GM21529 (cell line): ENCODE measurements around the gene DRGX.

Experiments
- ATAC-seq: cut with Tn5 transposase; IDR thresholded peaks from one replicate; pipeline ENCODE4 v1.9.1; 2021; ENCODE audit not compliant: unreplicated experiment

The DRGX gene

DNA sequence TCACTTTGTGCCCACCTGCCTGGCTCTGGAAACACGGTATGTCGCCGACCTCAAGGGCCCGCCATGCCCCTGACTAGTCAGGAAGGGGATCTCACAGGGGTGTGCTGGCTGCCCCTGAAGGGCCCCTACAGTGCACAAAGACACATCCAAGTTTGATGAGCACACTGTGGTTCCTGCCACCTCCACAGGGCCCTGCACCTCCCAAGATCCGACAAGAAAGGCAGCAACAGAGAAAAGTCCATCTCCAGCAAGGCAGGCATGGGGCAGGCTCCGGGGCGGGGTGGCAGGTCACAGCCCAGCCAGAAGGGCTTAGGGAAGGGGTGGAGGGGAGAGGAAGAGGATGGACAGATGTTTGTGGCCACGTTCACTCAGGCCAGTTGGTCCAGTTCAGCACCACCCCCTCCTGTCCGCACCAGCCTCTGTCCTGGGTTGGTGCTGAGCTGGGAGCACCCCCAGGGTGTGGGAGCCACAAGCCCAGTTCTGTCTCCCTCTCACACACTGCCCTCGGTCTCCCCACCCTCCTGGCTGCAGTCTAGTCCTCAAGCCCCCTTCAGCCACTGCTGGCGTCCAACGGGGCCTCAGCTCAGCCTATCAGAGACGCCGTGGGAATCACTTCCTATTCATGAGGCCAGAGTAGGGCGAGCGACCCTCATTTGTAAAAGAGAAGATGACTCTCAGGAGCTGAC lies 11.5 kb downstream of the DRGX start:
- ATAC-seq: no peak

DNA sequence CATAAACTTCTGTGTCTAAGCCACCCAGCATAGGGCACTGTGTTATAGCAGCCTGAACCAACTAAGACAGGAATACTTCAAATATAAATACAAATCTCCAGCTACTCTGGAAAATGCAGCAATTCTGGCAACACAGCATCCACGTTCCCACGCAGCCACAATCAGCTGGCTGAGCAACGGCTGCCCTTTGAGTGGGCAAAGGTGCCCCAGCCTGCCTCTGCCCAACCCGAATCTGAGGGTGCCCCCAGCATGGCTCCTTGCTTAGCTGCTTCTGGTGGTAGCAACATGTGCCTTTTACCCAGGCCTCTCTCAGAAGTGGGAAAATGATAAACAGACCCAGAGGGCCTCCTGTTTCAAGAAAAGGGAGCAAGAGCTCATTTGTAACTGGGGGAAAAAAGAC lies 12.0 kb downstream of the DRGX start:
- ATAC-seq: no peak

DNA sequence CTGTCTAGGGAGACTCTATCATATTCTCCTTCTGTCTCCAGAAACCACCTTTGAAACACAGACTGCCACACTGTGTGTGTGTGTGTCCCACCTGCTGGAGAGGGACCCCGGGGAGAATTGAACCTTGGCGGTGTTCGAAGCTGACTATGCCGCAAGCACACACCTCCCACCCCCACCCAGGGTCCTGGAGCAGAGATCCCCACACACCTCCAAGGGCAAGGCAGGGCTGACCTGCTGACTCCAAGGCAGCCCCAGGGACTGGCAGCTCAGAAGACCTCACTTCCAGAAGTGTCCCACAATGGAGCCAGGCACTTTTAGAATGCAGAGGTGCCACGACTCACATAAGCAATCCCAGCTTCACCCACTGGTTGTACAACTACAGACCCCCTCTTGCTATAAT lies 13.1 kb downstream of the DRGX start:
- no peak for ATAC-seq

DNA sequence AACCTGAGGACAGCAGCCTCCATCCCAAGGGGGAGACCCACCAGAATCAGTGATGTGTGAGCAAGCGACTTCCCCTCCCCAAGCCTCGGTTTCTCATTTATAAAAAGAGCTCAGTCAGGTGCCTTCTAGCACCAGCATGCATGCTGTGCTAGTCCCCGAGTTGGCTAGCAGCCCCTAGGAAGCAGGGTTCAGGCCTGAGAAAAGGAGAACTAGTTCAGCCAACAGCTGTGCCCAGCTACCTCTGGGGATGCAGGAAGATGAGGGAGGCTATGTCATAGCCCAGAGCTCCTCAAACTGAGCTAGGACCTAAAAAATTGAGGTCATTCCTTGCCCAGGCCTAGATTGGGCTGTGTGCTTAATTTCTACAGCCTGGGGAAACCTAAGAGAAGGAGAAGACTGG lies 13.7 kb downstream of the DRGX start:
- ATAC-seq: no peak

- ATAC-seq: no peak
Observed at GRCh38 chr10:49381111-49381900, 14.6 kb downstream of the DRGX start.

DNA sequence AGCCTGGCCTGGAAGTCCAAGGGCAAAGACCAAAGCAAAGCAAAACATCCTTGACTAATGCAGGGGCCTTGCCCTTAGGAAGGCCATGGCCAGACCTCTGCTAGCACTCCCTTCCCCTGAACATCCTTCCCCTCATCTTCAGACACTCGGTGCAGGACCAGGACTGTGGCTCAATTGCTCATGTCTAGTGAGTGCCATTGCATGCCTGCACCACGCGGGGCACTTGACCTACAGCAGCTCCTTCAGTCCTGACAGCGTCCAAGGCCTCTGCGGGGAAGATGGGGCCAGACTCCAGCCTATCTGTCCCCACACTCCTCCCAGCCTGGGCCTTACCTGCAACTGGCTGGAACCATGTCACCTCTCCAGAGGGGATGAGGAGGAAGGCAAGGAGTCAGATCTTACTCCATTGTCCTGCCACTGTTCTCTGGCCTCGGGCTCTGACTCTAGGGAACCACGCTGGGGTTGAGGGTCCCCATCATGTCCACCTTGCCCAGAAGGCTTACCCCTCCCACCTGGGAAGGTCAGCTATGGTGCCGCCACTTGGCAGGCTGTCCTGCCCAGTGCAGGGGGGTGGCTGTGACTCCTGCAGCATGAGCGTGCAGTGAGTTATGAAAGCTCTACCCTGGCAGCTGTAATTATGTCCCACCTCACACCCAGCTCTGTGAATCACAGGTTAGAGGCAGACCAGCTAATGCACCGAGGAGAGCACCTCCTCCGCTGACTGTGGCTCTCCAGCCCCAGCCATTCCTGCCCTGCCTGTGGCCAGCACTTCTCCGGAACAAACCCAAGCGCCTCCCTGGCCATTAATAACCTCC lies 16.1 kb downstream of the DRGX start:
- no peak for ATAC-seq

- no peak for ATAC-seq
Observed at GRCh38 chr10:49377256-49377655, 18.6 kb downstream of the DRGX start.

GRCh38 chr10:49375611-49376010 lies 20.3 kb downstream of the DRGX start:
- no peak for ATAC-seq

DNA sequence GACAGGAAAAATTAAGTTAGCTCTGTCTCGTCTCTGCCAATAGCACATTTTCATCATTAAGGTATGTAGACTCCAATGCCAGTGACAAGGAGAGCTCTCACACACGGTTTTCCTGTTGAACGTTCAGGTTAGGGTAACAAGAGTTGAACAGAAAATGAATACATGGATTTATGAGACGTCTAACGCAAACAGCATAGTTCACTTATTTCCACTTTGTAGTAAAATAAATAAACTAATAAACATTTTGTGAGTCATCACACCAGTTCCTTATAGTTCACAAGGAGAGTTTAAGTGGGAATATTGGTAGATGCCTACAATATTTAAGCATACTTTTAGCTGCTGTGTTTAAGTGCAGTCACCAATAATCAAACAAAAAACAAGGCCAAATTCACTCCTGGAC lies 21.1 kb downstream of the DRGX start:
- no peak for ATAC-seq

GRCh38 chr10:49373361-49373760 lies 22.5 kb downstream of the DRGX start:
- ATAC-seq: no peak

- ATAC-seq: no peak
Observed at GRCh38 chr10:49371967-49372366, 23.9 kb downstream of the DRGX start.

- ATAC-seq: no peak
Observed at GRCh38 chr10:49370326-49371100, 25.4 kb downstream of the DRGX start.

GRCh38 chr10:49369216-49370162 lies 26.4 kb downstream of the DRGX start:
- ATAC-seq: no peak

DNA sequence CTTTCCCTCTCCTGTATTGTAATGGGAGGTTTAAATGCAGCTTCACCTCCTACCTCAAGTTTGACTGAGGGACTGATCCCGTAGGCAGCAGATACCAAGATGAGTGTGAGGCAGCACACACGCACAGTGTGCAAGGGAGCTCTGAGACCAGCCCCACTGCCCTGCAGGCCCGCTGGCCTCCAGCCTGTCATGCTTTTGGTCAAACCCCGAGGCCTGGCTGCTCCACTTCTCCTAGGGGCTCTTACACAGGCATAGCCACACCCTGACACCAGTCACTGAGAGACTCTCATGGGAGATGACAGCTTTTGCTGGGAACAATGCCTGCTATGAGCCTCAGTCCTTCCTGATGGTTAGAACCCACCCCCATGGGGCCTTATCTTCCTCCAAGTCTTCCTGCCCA lies 27.6 kb downstream of the DRGX start:
- ATAC-seq: no peak

GRCh38 chr10:49367600-49367999 lies 28.3 kb downstream of the DRGX start:
- no peak for ATAC-seq

- ATAC-seq: no peak
Observed at GRCh38 chr10:49366460-49366859, 29.4 kb downstream of the DRGX start.

DNA sequence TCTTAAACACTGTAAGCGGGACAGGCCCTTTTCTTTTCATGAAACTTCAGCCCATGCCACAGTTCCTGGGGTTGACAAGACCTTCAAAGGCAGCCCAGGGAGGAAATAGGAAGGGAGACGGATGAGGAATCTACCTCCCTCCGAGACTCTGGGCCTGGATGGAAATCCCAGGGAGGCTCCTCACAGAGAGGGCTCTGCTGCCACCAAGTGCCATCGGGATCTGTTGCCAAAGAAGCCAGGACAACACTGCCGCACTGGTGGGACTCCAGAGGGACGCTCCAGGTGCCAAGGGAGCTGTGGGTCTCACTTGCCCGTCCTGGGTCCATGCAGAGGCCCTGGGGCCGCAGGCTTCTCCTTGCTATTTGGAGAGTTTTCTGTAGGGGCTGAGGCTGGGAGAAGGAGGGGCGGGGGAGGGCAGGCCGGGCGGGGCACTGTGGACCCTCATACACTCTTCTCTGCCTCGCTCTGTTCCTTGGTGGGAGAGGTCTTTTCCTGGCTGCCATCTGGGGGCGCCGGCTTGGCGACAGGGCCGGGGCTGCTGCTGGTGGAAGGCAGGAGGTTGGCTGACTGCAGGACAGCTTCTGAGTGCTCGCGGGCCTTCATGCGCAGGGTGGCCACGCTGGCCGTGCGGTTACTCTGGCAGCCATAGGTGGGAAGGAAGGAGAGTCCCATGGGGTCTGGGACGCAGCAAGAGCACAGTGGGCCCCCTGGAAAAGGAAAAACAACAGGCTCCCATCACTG lies 30.0 kb downstream of the DRGX start:
- ATAC-seq: no peak

GRCh38 chr10:49365275-49365674 lies 30.6 kb downstream of the DRGX start:
- no peak for ATAC-seq

DNA sequence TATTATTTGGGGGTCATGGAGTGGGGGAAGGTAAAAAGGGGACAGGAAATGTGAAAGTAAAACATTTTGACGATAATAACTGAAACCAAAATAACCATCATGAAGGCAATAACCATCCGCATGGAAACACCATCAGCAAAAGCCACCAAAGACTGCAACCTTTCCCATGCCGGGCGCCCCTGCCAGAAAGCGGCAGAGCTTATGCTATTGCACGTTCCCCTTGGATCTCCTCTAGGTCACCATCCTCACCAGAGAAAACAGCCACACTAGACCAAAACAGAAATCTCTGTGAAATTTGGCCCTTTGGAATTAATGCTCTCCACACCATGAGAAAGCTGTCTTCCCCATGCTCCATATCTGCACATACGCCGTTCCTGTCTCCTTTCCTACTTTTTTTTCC lies 31.1 kb downstream of the DRGX start:
- ATAC-seq: no peak
